ENCODE results near the gene PRDX6.

PRDX6 gene

DNA sequence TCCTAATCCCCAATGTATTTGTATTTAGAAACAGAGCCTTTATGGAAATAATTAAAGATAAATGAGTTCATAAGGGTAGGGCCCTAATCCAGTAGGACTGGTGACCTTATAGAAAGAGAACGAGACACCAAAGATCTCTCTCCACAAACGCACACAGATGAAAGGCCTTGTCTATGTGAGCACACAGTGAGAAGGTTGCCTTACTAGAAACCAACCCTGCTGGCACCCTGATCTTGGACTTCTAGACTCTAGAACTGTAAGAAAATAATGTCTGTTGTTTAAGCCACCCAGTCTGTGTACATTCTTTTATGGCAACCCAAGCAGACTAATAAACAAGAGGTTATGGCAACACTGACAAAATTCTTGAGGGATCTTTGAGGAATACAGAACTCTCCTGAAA lies 44.8 kb upstream of the PRDX6 start:
- Histone ChIP-seq H3K9me3 (ENCODE audit: control insufficient read depth, insufficient read depth, low read depth, low read length) (no peaks in the 10 kb centered on the region), H3K36me3 (ENCODE audit: control insufficient read depth in 2 of 2, insufficient read depth in 1 of 2, low read length in 2 of 2) (no peaks in the 10 kb centered on the region), H3K27ac (ENCODE audit: extremely low read depth, low read depth, low read length) (no peak overlapping the region), H3K4me3 (ENCODE audit: low read depth, low read length) (no peak overlapping the region), H3K4me1 (ENCODE audit: control insufficient read depth, insufficient read depth, low read length) (no peaks in the 10 kb centered on the region)
- ChIA-PET CTCF (interaction anchor here (0.5 to 1.7 kb wide), 4 partner anchors 23 to 492 kb away, joined by 3 read pairs; no protein-coding TSS in a partner anchor), POLR2A (no interaction called here)
- no peak for TF ChIP-seq ZNF660 (tag by site-specific recombination; IDR thresholded peaks at IDR 0.05)
- no peak for TF ChIP-seq HOXA7 (CRISPR knock-in tag; IDR thresholded peaks at IDR 0.05; ENCODE audit: borderline replicate concordance)
- TF ChIP-seq ZNF292 (tag by site-specific recombination; IDR thresholded peaks at IDR 0.05; ENCODE audit: borderline replicate concordance, low read depth): no peak
- no peak for TF ChIP-seq SP7 (tag by site-specific recombination; IDR thresholded peaks at IDR 0.05)
- TF ChIP-seq, protein P1, sequence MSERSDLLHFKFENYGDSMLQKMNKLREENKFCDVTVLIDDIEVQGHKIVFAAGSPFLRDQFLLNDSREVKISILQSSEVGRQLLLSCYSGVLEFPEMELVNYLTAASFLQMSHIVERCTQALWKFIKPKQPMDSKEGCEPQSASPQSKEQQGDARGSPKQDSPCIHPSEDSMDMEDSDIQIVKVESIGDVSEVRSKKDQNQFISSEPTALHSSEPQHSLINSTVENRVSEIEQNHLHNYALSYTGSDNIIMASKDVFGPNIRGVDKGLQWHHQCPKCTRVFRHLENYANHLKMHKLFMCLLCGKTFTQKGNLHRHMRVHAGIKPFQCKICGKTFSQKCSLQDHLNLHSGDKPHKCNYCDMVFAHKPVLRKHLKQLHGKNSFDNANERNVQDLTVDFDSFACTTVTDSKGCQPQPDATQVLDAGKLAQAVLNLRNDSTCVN (tag by site-specific recombination; optimal IDR thresholded peaks at IDR 0.05): no peak
- no peak for TF ChIP-seq ZSCAN30 (tag by site-specific recombination; IDR thresholded peaks at IDR 0.05)
- no peak for TF ChIP-seq SCRT2 (tag by site-specific recombination; IDR thresholded peaks at IDR 0.05)

DNA sequence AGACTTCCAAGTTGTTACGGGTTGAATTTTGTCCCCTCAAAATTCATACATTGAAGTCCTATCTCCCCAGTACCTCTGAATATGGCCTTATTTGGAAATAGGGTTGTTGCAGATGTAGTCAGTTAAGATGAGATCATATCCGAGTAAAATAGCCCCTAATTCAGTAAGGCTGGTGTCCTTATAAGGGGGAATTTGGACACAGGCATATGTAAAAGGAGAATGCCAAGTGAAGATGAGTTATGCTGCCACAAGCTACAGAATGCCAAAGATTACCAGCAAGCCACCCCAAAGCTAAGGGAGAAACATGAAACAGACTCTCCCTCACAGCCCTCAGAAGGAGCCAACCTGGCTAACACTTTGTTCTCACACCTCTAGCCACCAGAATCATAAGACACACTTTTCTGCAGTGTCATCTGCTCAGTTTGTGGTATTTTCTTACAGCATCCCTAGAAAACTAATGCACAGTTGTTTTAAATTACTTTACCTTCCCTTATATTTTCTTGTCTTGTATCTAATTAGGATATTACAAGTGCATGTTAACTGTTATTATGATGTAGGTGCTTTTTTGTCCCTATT lies 43.3 kb upstream of the PRDX6 start:
- CTCF ChIA-PET: no interaction called here
- TF ChIP-seq GLI2 (tag by site-specific recombination; IDR thresholded peaks at IDR 0.05; ENCODE audit: borderline replicate concordance, low read depth): no peak
- TF ChIP-seq, protein P2, sequence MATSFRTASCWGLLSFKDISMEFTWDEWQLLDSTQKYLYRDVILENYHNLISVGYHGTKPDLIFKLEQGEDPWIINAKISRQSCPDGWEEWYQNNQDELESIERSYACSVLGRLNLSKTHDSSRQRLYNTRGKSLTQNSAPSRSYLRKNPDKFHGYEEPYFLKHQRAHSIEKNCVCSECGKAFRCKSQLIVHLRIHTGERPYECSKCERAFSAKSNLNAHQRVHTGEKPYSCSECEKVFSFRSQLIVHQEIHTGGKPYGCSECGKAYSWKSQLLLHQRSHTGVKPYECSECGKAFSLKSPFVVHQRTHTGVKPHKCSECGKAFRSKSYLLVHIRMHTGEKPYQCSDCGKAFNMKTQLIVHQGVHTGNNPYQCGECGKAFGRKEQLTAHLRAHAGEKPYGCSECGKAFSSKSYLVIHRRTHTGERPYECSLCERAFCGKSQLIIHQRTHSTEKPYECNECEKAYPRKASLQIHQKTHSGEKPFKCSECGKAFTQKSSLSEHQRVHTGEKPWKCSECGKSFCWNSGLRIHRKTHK (tag by site-specific recombination; IDR thresholded peaks at IDR 0.05): no peak
- no peak for TF ChIP-seq ZNF2 (tag by site-specific recombination; IDR thresholded peaks at IDR 0.05)
- TF ChIP-seq ZBTB1 (tag by site-specific recombination; IDR thresholded peaks at IDR 0.05): no peak
- TF ChIP-seq ZNF24 (tag by site-specific recombination; IDR thresholded peaks at IDR 0.05): no peak
- TF ChIP-seq, protein P3, sequence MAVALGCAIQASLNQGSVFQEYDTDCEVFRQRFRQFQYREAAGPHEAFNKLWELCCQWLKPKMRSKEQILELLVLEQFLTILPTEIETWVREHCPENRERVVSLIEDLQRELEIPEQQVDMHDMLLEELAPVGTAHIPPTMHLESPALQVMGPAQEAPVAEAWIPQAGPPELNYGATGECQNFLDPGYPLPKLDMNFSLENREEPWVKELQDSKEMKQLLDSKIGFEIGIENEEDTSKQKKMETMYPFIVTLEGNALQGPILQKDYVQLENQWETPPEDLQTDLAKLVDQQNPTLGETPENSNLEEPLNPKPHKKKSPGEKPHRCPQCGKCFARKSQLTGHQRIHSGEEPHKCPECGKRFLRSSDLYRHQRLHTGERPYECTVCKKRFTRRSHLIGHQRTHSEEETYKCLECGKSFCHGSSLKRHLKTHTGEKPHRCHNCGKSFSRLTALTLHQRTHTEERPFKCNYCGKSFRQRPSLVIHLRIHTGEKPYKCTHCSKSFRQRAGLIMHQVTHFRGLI (tag by site-specific recombination; IDR thresholded peaks at IDR 0.05): no peak
- TF ChIP-seq KLF10 (tag by site-specific recombination; IDR thresholded peaks at IDR 0.05): no peak
- TF ChIP-seq ZNF394 (tag by site-specific recombination; IDR thresholded peaks at IDR 0.05; ENCODE audit: borderline replicate concordance): no peak
- no peak for TF ChIP-seq ZSCAN23 (tag by site-specific recombination; IDR thresholded peaks at IDR 0.05)
- TF ChIP-seq ZNF214 (tag by site-specific recombination; IDR thresholded peaks at IDR 0.05; ENCODE audit: borderline replicate concordance): no peak
- no peak for TF ChIP-seq ZNF791 (tag by site-specific recombination; IDR thresholded peaks at IDR 0.05)
- TF ChIP-seq REPIN1 (tag by site-specific recombination; IDR thresholded peaks at IDR 0.05; ENCODE audit: low read depth): no peak
- no peak for TF ChIP-seq ZNF677 (tag by site-specific recombination; IDR thresholded peaks at IDR 0.05)
- TF ChIP-seq, protein P4, sequence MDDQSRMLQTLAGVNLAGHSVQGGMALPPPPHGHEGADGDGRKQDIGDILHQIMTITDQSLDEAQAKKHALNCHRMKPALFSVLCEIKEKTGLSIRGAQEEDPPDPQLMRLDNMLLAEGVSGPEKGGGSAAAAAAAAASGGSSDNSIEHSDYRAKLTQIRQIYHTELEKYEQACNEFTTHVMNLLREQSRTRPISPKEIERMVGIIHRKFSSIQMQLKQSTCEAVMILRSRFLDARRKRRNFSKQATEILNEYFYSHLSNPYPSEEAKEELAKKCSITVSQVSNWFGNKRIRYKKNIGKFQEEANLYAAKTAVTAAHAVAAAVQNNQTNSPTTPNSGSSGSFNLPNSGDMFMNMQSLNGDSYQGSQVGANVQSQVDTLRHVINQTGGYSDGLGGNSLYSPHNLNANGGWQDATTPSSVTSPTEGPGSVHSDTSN (CRISPR knock-in tag; IDR thresholded peaks at IDR 0.05): no peak
- TF ChIP-seq ZNF184 (tag by site-specific recombination; IDR thresholded peaks at IDR 0.05): no peak
- no peak for TF ChIP-seq ZBTB8A (tag by site-specific recombination; IDR thresholded peaks at IDR 0.05)
- no peak for TF ChIP-seq ZNF558 (tag by site-specific recombination; IDR thresholded peaks at IDR 0.05)
- TF ChIP-seq, protein P5, sequence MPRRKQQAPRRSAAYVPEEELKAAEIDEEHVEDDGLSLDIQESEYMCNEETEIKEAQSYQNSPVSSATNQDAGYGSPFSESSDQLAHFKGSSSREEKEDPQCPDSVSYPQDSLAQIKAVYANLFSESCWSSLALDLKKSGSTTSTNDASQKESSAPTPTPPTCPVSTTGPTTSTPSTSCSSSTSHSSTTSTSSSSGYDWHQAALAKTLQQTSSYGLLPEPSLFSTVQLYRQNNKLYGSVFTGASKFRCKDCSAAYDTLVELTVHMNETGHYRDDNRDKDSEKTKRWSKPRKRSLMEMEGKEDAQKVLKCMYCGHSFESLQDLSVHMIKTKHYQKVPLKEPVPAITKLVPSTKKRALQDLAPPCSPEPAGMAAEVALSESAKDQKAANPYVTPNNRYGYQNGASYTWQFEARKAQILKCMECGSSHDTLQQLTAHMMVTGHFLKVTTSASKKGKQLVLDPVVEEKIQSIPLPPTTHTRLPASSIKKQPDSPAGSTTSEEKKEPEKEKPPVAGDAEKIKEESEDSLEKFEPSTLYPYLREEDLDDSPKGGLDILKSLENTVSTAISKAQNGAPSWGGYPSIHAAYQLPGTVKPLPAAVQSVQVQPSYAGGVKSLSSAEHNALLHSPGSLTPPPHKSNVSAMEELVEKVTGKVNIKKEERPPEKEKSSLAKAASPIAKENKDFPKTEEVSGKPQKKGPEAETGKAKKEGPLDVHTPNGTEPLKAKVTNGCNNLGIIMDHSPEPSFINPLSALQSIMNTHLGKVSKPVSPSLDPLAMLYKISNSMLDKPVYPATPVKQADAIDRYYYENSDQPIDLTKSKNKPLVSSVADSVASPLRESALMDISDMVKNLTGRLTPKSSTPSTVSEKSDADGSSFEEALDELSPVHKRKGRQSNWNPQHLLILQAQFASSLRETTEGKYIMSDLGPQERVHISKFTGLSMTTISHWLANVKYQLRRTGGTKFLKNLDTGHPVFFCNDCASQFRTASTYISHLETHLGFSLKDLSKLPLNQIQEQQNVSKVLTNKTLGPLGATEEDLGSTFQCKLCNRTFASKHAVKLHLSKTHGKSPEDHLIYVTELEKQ (tag by site-specific recombination; IDR thresholded peaks at IDR 0.05; ENCODE audit: borderline replicate concordance): no peak

More for the DNA sequence above, 43.3 kb upstream of the PRDX6 start:
- Histone ChIP-seq H3K27ac (ENCODE audit: extremely low read depth, low read depth, low read length) (no peak overlapping the region), H3K9me3 (ENCODE audit: control insufficient read depth, insufficient read depth, low read depth, low read length) (no peaks in the 10 kb centered on the region), H3K4me1 (ENCODE audit: control insufficient read depth, insufficient read depth, low read length) (no peaks in the 10 kb centered on the region), H3K36me3 (ENCODE audit: control insufficient read depth in 2 of 2, insufficient read depth in 1 of 2, low read length in 2 of 2) (no peaks in the 10 kb centered on the region), H3K4me3 (ENCODE audit: low read depth, low read length) (no peak overlapping the region)
- POLR2A ChIA-PET: no interaction called here
